BLaER1 treated with 17β-estradiol and CSF1 and Interleukin-3, amounts not matched to agents 10 nM and 100 nM (cell line): ENCODE results near the gene TEFM.
A peak's percentile ranks its signal among the peaks of the same experiment; 100 is the strongest.
"Not testable (repeated sequence)": the region's sequence is repeated elsewhere in the genome, so short reads cannot be mapped to it uniquely, and the experiment has no call there.

Experiments
- H3K27ac ChIP-seq, 11 experiments: shearing (Covaris generic); formaldehyde crosslinking; 2 replicates each; pipeline ENCODE4 v1.8.1; 2022
- H3K27me3 ChIP-seq, 11 experiments: shearing (Covaris generic); formaldehyde crosslinking; 2 replicates each; pipeline ENCODE4 v1.8.1; 2022
- H3K36me3 ChIP-seq, 11 experiments: shearing (Covaris generic); formaldehyde crosslinking; 2 replicates each; pipeline ENCODE4 v1.8.1; 2022
- H3K4me1 ChIP-seq, 10 experiments: shearing (Covaris generic); formaldehyde crosslinking; 2 replicates each; pipeline ENCODE4 v1.8.1; 2022
- H3K4me2 ChIP-seq, 11 experiments: shearing (Covaris generic); formaldehyde crosslinking; 2 replicates each; pipeline ENCODE4 v1.8.1; 2022
- H3K4me3 ChIP-seq, 10 experiments: shearing (Covaris generic); formaldehyde crosslinking; 2 replicates each; pipeline ENCODE4 v1.8.1; 2022
- H3K9ac ChIP-seq, 11 experiments: shearing (Covaris generic); formaldehyde crosslinking; 2 replicates each; pipeline ENCODE4 v1.8.1; 2022
- H3K9me3 ChIP-seq, 11 experiments: shearing (Covaris generic); formaldehyde crosslinking; replicated peaks in 1 of 11; 2 replicates each; pipeline ENCODE4 v1.8.1; 2022
- H4K20me1 ChIP-seq, 11 experiments: shearing (Covaris generic); formaldehyde crosslinking; 2 replicates each; pipeline ENCODE4 v1.8.1; 2022
- Cebpa-rat ChIP-seq, 11 experiments: shearing (Covaris generic); IDR thresholded peaks; 2 replicates each; pipeline ENCODE4 v1.8.1; 2022

The TEFM gene

DNA sequence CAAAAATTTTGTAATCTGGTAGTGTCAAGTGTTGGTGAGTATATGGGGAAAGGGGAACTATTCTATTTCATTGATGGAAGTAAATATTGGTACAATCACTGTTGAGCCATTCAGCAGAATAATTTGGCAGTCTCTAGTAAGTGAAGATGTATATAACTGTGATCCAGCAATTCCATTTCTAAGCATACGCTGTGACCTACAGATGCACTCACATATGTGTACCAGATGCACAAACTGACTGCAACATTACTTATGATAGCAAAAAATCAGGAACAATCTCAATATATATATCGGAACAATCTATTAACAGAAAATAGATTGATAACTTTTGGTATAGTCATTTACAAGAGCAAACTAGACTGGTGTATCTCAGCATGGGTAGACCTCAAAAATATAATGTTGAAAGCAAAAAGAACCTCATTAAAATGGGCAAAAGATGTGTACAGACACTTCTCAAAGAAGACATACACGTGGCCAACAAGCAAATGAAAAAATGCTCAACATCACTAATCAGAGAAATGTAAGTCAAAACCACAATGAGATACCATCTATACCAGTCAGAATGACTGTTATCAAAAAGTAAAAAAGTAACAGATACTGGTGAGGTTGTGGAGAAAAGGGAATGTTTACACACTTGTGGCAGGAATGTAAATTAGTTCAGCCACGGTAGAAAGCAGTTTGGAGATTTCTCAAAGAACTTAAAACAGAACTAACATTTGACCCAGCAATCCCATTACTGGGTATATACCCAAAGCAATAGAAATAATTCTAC lies 36.5 kb upstream of the TEFM start:
- Histone ChIP-seq H3K4me2 (no peak overlapping the region), H3K4me3 (no peak overlapping the region)

DNA sequence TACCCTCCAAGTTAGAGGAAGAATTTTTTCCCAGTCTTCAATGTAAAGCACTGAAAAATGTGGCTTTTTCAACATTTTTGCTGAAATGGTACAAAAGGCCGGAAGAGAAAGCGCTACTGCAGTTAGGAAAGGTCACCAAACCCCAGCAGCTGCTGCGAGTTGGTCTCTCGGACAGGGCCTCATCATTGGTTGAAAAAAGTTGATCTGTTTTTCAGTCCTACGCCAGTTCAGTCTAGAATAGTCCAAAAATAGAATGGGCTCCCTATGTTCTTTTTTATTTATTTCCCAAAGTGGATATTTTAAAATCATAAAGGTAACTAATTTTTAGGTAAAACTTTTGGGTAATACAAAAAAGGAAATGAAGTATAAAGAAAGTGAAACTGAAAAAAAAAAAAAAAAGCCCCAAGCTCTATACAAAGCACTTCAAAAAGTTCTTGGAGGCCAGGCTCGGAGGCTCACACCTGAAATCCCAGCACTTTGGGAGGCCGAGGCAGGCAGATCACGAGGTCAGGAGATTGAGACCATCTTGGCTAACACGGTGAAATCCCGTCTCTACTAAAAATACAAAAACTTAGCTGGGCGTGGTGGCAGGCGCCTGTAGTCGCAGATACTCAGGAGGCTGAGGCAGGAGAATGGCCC lies 33.1 kb upstream of the TEFM start:
- Histone ChIP-seq H3K36me3 (peaks cover 0 to 46% (median 0%) of the 10 kb centered on the region in 11 experiments; a peak in 4 of 22 replicates), H3K4me2 (peak overlapping the region in 2 of 11 experiments; percentile 18 to 37; a peak in 5 of 22 replicates), H4K20me1 (no peaks in the 10 kb centered on the region), H3K9me3 (peaks cover 0 to 4% (median 0%) of the 10 kb centered on the region in 11 experiments; a peak in 2 of 22 replicates), H3K4me3 (no peak overlapping the region), H3K4me1 (peaks cover 0 to 33% (median 0%) of the 10 kb centered on the region in 10 experiments; a peak in 7 of 20 replicates), H3K27ac (no peak overlapping the region), H3K27me3 (no peaks in the 10 kb centered on the region), H3K9ac (peak overlapping the region in 1 of 11 experiments; percentile 14; a peak in 1 of 22 replicates)
- no peak for TF ChIP-seq Cebpa-rat (IDR thresholded peaks at IDR 0.05)

More for the DNA sequence above, 36.5 kb upstream of the TEFM start:
- H3K36me3 ChIP-seq, result peaks cover 0 to 42% (median 0%) of the 10 kb centered on the region in 11 experiments; a peak in 4 of 22 replicates
- no peak for TF ChIP-seq Cebpa-rat (IDR thresholded peaks at IDR 0.05)
- peaks cover 0 to 4% (median 0%) of the 10 kb centered on the region in 11 experiments; a peak in 2 of 22 replicates for H3K9me3 ChIP-seq
- H3K9ac ChIP-seq, result no peak overlapping the region
- no peak overlapping the region for H3K27ac ChIP-seq
- peaks cover 0 to 31% (median 0%) of the 10 kb centered on the region in 10 experiments; a peak in 7 of 20 replicates for H3K4me1 ChIP-seq
- H3K27me3 ChIP-seq, result no peaks in the 10 kb centered on the region
- H4K20me1 ChIP-seq, result no peaks in the 10 kb centered on the region

- H3K36me3 ChIP-seq, result peaks cover 0 to 14% (median 0%) of the 10 kb centered on the region in 11 experiments; a peak in 2 of 22 replicates
- no peaks in the 10 kb centered on the region for H3K9me3 ChIP-seq
- TF ChIP-seq Cebpa-rat (IDR thresholded peaks at IDR 0.05), result no peak
- H4K20me1 ChIP-seq, result no peaks in the 10 kb centered on the region
- H3K27ac ChIP-seq, result no peak overlapping the region
- H3K27me3 ChIP-seq, result no peaks in the 10 kb centered on the region
- peaks cover 0 to 32% (median 0%) of the 10 kb centered on the region in 10 experiments; a peak in 7 of 20 replicates for H3K4me1 ChIP-seq
- H3K4me2 ChIP-seq, result peak overlapping the region in 2 of 11 experiments; percentile 35 to 54; a peak in 3 of 22 replicates
- no peak overlapping the region for H3K9ac ChIP-seq
- H3K4me3 ChIP-seq, result no peak overlapping the region
These were observed 27.9 kb upstream of the TEFM start for GRCh38 chr17:30933966-30934365.

- H3K36me3 ChIP-seq, result peaks cover 0 to 14% (median 0%) of the 10 kb centered on the region in 11 experiments; a peak in 2 of 22 replicates
- H3K4me1 ChIP-seq, result peaks cover 0 to 36% (median 0%) of the 10 kb centered on the region in 10 experiments; a peak in 8 of 20 replicates
- H3K27ac ChIP-seq, H3K4me2 ChIP-seq, H4K20me1 ChIP-seq, H3K9me3 ChIP-seq, H3K27me3 ChIP-seq, H3K9ac ChIP-seq, H3K4me3 ChIP-seq: not testable (repeated sequence)
These were observed 25.5 kb upstream of the TEFM start for GRCh38 chr17:30931582-30931981.

DNA sequence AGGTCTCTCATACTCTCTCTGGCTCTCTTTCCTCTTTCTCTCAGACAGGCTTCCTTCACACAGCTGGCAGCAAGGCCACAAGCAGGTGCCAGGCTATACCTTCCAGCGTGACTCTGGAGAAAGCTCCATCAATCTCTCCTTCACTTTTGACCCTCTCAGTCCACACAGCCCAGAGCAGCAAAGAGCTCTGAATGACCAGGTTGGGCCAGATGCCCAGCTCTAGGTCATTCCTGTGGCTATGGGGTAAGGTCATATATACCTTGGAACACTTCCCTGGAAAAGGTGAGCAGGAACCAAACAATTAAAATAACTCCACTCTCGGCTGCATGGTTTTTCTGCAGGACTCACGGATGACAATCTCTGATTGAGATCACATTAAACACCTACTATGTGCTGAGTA lies 24.5 kb upstream of the TEFM start:
- H3K4me3 ChIP-seq, result no peak overlapping the region
- H4K20me1 ChIP-seq, result no peaks in the 10 kb centered on the region
- H3K9me3 ChIP-seq, result no peaks in the 10 kb centered on the region
- TF ChIP-seq Cebpa-rat (IDR thresholded peaks at IDR 0.05), result no peak
- H3K36me3 ChIP-seq, result peaks cover 0 to 5% (median 0%) of the 10 kb centered on the region in 11 experiments; a peak in 2 of 22 replicates
- no peak overlapping the region for H3K4me2 ChIP-seq
- peaks cover 0 to 47% (median 0%) of the 10 kb centered on the region in 10 experiments; a peak in 8 of 20 replicates for H3K4me1 ChIP-seq
- H3K27me3 ChIP-seq, result no peaks in the 10 kb centered on the region
- no peak overlapping the region for H3K9ac ChIP-seq
- H3K27ac ChIP-seq, result no peak overlapping the region

DNA sequence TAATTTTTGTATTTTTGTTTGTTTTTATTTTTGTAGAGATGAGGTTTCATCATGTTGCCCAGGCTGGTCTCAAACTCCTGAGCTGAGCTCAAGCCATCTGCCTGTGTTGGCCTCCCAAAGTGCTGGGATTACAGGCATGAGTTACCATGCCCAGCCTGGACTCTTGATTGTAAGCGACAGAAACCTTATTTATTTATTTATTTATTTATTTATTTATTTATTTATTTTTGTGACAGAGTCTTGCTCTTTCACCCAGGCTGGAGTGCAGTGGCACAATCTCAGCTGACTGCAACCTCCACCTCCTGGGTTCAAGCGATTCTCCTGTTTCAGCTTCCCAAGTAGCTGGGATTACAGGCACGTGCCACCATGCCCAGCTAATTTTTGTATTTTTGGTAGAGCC lies 23.8 kb upstream of the TEFM start:
- H3K27me3 ChIP-seq, H4K20me1 ChIP-seq, H3K9ac ChIP-seq, H3K27ac ChIP-seq, H3K9me3 ChIP-seq, H3K36me3 ChIP-seq, H3K4me3 ChIP-seq: not testable (repeated sequence)
- H3K4me2 ChIP-seq, result 0 out of 22 replicates have a peak overlapping the region, but pooled peaks of 1 of the 11 experiments have one; percentile 42
- peaks cover 0 to 50% (median 0%) of the 10 kb centered on the region in 10 experiments; a peak in 8 of 20 replicates for H3K4me1 ChIP-seq

GRCh38 chr17:30929081-30929633 lies 23.1 kb upstream of the TEFM start:
- peaks cover 0 to 49% (median 0%) of the 10 kb centered on the region in 10 experiments; a peak in 8 of 20 replicates for H3K4me1 ChIP-seq
- no peaks in the 10 kb centered on the region for H3K36me3 ChIP-seq
- H3K9ac ChIP-seq, result no peak overlapping the region
- H4K20me1 ChIP-seq, result no peaks in the 10 kb centered on the region
- H3K4me3 ChIP-seq, result no peak overlapping the region
- no peak for TF ChIP-seq Cebpa-rat (IDR thresholded peaks at IDR 0.05)
- H3K9me3 ChIP-seq, result no peaks in the 10 kb centered on the region
- H3K27me3 ChIP-seq, result peaks cover 0 to 6% (median 4%) of the 10 kb centered on the region in 11 experiments; a peak in 14 of 22 replicates
- no peak overlapping the region for H3K27ac ChIP-seq
- peak overlapping the region in 2 of 11 experiments; percentile 28 to 42; a peak in 3 of 22 replicates for H3K4me2 ChIP-seq

- H4K20me1 ChIP-seq, result no peaks in the 10 kb centered on the region
- no peaks in the 10 kb centered on the region for H3K9me3 ChIP-seq
- H3K4me2 ChIP-seq, result peak overlapping the region in 2 of 11 experiments; percentile 28 to 42; a peak in 3 of 22 replicates
- no peaks in the 10 kb centered on the region for H3K36me3 ChIP-seq
- no peak overlapping the region for H3K27ac ChIP-seq
- H3K27me3 ChIP-seq, result peaks cover 0 to 11% (median 10%) of the 10 kb centered on the region in 11 experiments; a peak in 19 of 22 replicates
- H3K4me3 ChIP-seq, result no peak overlapping the region
- no peak for TF ChIP-seq Cebpa-rat (IDR thresholded peaks at IDR 0.05)
- peaks cover 0 to 43% (median 0%) of the 10 kb centered on the region in 10 experiments; a peak in 8 of 20 replicates for H3K4me1 ChIP-seq
- H3K9ac ChIP-seq, result peak overlapping the region in 1 of 11 experiments; percentile 39; a peak in 1 of 22 replicates
These were observed 22.5 kb upstream of the TEFM start for GRCh38 chr17:30928584-30928983.

DNA sequence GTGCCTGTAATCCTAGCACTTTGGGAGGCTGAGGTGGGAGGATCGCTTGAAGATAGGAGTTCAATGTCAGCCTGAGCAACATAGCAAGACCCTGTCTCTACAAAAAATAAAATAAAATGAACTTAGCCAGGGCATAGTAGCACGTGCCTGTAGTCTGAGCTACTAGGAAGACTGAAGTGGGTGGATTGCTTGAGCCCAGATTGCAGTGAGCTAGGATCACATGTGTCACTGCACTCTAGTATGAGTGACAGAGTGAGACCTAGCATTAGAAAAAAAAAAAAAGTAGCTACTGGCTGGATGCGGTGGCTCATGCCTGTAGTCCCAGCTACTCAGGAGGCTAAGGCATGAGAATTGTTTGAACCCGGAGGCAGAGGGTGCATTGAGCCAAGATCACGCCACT lies 21.7 kb upstream of the TEFM start:
- Histone ChIP-seq H3K9ac (no peak overlapping the region), H3K27me3 (peaks cover 8 to 20% (median 18%) of the 10 kb centered on the region in 11 experiments), H3K9me3 (no peaks in the 10 kb centered on the region), H3K4me1 (peaks cover 0 to 42% (median 0%) of the 10 kb centered on the region in 10 experiments; a peak in 8 of 20 replicates), H3K4me2 (peak overlapping the region in 2 of 11 experiments; percentile 73 to 81; a peak in 1 of 22 replicates), H3K27ac (no peak overlapping the region), H3K4me3 (no peak overlapping the region), H4K20me1 (no peaks in the 10 kb centered on the region), H3K36me3 (no peaks in the 10 kb centered on the region)
- TF ChIP-seq Cebpa-rat (IDR thresholded peaks at IDR 0.05), result no peak
